Spinal cord (tissue), 10 donors: Measurements from ENCODE around the gene HOXD13. TPM values are rescaled to one million over a fixed set of nuclear protein-coding genes. Genes with fewer than 3 reads are reported as not detected.
A peak's percentile ranks its signal among the peaks of the same experiment; 100 is the strongest.

Source experiments
- DNase-seq, 6 donors: peaks; one replicate each; pipeline versions ENCODE4 v3.0.0 to v3.0.0-alpha.2; 2013 to 2015; ENCODE audit warnings: low spot score in 6 of 6, low read depth in 4 of 6
- H3K27ac ChIP-seq: one replicate; pipeline ENCODE4 v1.5.1; 2013; ENCODE audit warnings: low read depth, low read length, control low read depth
- H3K27me3 ChIP-seq: one replicate; pipeline ENCODE4 v1.6.1; 2013; ENCODE audit warnings: low read length; ENCODE audit not compliant: control insufficient read depth, insufficient read depth
- H3K36me3 ChIP-seq: one replicate; pipeline ENCODE4 v1.6.1; 2013; ENCODE audit warnings: low read length; ENCODE audit not compliant: control insufficient read depth, insufficient read depth
- H3K4me1 ChIP-seq: one replicate; pipeline ENCODE4 v1.6.1; 2013; ENCODE audit warnings: low read length; ENCODE audit not compliant: control insufficient read depth, insufficient read depth
- H3K4me3 ChIP-seq: one replicate; pipeline ENCODE4 v1.5.1; 2013; ENCODE audit warnings: low read depth, low read length, control low read depth
- H3K9me3 ChIP-seq: one replicate; pipeline ENCODE4 v1.6.1; 2013; ENCODE audit warnings: low read length; ENCODE audit not compliant: control insufficient read depth, insufficient read depth
- WGBS: methylation state at CpG from one replicate; pipeline ENCODE4 v1.1.5; 2013; ENCODE audit warnings: missing lambda C conversion rate; ENCODE audit not compliant: insufficient coverage; 5-methylcytosine and 5-hydroxymethylcytosine counted together
- polyA plus RNA-seq, 2 donors: library from polyadenylated mRNA; unstranded; fragments of 120-200 nt; gene quantifications; one replicate each; pipeline ENCODE4 v1.2.1, GENCODE V29; 2013; ENCODE audit not compliant: insufficient read length in 2 of 2
- total RNA-seq, 2 donors: library from RNA; depleted of rRNA in 1 of 2; stranded (reverse); fragments of 120-200 nt in 1 of 2; fragments of >200 nt in 1 of 2; gene quantifications; one replicate each; pipeline versions ENCODE4 v1.2.3 to v1.2.4, GENCODE V29; 2013 to 2014
- donor health status: healthy.

HOXD13 gene
- total and polyA plus RNA-seq, 4 donors, result 0.10 TPM; not detected in 3

DNA sequence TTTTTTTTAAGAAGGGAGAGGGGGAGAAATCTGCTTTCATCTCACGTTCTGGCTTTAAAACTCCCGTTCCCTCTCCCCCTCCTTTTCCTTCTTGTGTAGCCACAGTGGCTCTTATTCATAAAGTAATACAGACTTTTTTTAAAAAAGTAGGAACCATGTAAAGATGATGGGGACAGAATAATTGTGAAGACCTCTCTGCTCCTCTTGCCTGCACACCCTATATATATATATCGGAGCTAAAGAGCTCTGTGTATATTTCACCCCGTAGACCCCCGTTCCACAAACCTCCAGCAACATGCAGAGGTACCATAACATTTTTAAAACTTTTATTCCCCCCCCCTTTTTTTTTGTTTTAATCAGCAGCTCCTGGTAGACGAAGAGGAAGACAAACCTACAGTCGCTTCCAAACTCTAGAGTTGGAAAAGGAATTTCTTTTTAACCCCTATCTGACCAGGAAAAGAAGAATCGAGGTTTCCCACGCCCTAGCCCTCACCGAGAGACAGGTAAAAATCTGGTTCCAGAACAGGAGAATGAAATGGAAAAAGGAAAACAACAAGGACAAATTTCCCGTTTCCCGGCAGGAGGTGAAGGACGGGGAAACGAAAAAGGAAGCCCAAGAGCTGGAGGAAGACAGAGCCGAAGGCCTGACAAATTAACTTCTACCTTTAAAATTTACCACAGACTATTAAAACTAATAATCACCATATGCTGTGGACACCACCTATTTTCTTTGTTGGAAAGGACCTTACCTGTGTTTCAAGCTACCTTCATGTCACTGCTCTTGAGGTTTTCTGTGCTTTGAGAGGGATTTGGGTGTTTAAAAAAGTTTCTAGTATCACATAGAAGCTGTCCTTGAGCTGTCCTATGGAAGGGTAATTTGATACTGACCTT lies 38.7 kb downstream of the HOXD13 start:
- Histone ChIP-seq H3K9me3 (no peaks in the 10 kb centered on the region), H3K4me1 (peaks cover 35% of the 10 kb centered on the region), H3K36me3 (no peaks in the 10 kb centered on the region), H3K27me3 (peaks cover 4% of the 10 kb centered on the region), H3K4me3 (peak overlapping the region; percentile 64), H3K27ac (peak overlapping the region; percentile 83)
- DNase-seq, result peak in 1 of 6 donors; percentile 65
- no CpG with 5 or more reads among the region's 15 CpGs for WGBS

DNA sequence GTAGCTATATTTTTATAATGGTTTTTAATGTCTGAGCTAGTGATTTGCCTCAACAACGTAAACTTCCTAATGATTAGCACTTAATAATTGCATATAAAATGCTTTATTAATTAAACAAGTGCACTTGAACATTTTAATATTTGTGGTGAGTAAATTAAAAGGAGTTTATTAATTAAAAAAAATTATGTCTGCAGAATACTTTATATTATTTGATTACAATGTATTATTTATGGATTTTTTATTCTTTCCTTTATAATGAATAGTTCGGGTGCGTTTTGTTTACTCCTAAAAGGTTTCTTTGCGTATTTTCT lies 39.3 kb downstream of the HOXD13 start:
- Histone ChIP-seq H3K9me3 (no peaks in the 10 kb centered on the region), H3K4me3 (peak overlapping the region; percentile 64), H3K27ac (peak overlapping the region; percentile 83), H3K4me1 (peaks cover 35% of the 10 kb centered on the region), H3K27me3 (peaks cover 4% of the 10 kb centered on the region), H3K36me3 (no peaks in the 10 kb centered on the region)
- WGBS, result no CpG with 5 or more reads among the region's 4 CpGs
- no peak for DNase-seq

DNA sequence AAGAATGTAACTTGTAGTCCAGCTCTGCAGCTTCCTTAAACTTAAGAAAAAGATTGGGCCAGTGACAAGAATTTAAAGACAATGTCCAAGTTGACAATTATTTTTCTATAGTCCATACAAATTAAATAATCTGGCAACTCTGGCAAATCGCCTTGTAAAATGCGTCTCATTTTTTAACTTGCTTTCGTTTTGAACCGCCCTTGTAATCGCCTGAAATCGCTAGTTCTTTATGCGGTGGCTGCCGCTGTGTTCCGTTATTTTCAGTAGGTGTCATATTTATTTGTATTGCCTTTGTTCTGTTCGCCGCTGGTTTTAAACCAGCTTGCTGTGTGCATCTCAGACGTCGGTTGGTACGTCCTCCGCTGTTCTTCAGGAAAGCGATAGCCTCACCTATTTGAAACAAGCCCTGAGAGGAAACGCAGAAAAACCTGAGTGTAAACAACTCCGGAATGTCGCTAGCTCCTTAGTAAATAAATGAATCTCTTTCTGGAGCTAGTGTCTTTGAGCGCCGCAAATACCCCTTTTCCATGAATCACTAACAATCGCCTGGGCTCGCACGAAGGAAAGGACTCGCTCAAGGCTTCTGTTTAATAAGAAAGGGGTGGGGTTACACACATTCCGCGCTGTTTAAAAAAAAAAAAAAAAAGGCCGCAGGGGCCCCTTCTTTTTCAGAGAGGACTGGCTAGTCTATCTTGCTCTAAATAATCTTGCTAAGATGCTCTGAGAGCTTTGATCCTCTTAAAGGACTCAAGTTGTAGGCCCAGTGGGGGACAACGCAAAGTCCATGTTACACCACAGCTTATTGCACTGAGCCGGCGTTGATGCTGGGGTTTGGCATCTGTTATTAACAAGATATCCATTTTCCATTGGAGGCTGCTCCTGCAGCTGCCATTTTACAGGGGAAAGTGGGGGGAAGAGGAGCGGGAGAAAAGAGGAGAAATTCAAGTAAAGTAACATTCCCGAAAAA lies 40.0 kb downstream of the HOXD13 start:
- Histone ChIP-seq H3K27ac (peak overlapping the region; percentile 83), H3K36me3 (no peaks in the 10 kb centered on the region), H3K9me3 (no peaks in the 10 kb centered on the region), H3K27me3 (peaks cover 4% of the 10 kb centered on the region), H3K4me3 (peak overlapping the region; percentile 64), H3K4me1 (peaks cover 35% of the 10 kb centered on the region)
- 9% methylated on average over 9 of the region's 33 CpGs for WGBS
- peak in 2 of 6 donors; percentile 65 to 89 for DNase-seq

DNA sequence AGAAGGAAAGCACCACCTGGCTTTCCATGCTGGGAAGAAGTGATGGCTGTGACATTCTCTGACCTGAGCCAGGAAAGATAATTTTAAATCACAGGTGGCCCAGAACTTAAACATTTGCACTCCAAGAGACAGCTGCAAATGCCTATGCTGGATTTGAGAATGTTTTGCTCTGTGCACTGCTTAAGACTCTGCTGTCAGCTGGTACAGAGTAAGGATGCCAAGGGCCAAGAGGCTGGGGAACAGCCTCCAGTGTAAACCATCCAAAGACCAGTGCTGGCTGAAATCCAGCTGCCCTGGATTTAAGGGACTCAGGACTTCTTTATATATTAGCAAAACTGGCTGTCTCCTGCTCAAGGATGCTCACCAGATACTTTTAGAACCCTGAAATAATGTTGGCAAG lies 40.9 kb downstream of the HOXD13 start:
- Histone ChIP-seq H3K4me3 (no peak overlapping the region), H3K27me3 (no peaks in the 10 kb centered on the region), H3K9me3 (no peaks in the 10 kb centered on the region), H3K4me1 (peaks cover 30% of the 10 kb centered on the region), H3K27ac (peak overlapping the region; percentile 83), H3K36me3 (no peaks in the 10 kb centered on the region)
- DNase-seq, result peak in 2 of 6 donors; percentile 85

DNA sequence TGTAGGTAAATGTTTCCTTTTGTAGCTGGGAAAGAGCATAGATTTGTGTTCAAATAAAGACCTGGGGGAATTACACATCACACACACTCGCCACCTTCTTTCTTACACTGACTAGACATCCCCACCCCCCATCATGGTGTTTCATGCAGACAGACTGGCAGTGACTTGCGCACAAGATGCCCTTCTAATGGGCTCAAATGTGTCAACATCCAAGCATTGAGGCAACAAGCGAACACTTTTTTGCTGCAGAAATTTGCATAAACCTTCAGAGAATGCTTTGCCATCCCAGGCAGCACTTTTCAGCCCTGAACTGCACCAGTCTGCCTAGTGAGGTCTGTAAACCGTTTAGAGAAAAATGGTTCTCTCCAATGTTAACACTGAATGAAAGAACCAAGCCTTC lies 41.5 kb downstream of the HOXD13 start:
- Histone ChIP-seq H3K9me3 (no peaks in the 10 kb centered on the region), H3K27me3 (no peaks in the 10 kb centered on the region), H3K4me1 (peaks cover 24% of the 10 kb centered on the region), H3K27ac (peak overlapping the region; percentile 83), H3K36me3 (no peaks in the 10 kb centered on the region), H3K4me3 (no peak overlapping the region)
- peak in 2 of 6 donors; percentile 47 to 93 for DNase-seq
- WGBS, result 16% methylated on average over 3 of the region's 4 CpGs

DNA sequence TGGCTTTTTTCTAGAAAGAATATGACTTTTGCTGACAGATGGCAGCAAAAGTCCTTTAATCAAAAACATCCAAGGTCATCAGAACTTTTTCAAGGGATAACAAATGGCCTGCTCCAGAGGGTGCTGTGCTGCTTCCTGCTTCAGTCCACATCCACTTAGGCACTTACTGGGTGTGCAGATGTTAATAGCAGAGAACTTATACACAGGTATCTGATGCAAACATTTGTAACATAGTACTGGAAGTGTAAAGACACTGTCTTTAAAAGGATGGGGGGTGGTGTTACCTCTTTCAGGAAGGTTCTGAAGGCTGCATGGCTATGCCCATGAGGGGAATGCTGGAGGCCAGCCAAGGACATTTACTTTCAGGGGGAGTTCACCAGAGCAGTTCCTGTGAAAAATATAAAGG lies 42.5 kb downstream of the HOXD13 start:
- H3K4me1 ChIP-seq, result peaks cover 20% of the 10 kb centered on the region
- no peaks in the 10 kb centered on the region for H3K27me3 ChIP-seq
- peak in 1 of 6 donors; percentile 82 for DNase-seq
- H3K27ac ChIP-seq, result peak overlapping the region; percentile 83
- peak overlapping the region; percentile 84 for H3K4me3 ChIP-seq
- no peaks in the 10 kb centered on the region for H3K9me3 ChIP-seq
- H3K36me3 ChIP-seq, result no peaks in the 10 kb centered on the region

DNA sequence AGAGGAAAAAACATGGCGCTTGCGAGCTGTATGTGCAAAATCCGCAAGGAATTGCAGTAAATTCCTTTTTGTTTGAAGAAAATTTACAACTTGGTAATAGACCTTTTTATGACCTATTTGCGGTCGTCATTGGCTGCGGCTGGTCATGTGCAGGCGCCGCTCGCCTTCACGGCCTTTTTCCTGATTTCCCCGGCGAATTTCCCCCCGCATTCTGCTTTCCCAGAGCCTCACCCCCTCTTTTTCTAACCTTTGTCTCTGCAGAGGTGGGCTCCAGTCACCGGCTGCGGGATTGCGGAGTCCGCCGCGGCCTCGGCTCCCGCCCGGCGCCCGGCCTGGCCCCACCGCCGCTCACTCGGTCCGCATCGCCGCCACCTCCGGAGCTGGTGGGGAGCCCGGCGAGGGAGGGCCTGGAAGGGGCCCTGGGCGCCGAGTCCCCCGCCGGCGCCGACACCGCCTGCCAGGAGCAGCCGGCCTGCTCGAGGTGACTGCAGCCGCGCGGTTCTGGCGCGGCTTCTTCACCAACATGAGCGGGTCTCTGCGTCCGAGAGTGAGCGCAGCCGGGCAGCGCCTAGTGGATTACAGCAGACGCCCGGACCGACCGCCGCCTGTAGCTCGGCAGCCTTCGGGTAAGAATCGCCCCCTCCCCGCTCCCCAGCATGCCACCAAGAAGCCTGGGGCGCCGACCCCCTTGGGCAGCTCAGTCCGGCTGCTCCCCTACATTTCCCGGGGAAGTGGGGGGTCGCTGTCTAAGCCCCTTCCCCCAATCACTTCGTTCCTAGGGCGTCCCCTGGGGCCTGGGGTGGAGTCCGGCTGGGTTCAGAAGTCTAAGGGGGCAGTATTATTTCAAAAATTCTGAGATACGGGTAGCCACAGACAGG lies 44.1 kb downstream of the HOXD13 start:
- Histone ChIP-seq H3K27me3 (no peaks in the 10 kb centered on the region), H3K4me1 (peaks cover 33% of the 10 kb centered on the region), H3K9me3 (no peaks in the 10 kb centered on the region), H3K4me3 (peak overlapping the region; percentile 84), H3K36me3 (peaks cover 7% of the 10 kb centered on the region), H3K27ac (peak overlapping the region; percentile 91)
- peak in 4 of 6 donors; percentile 77 to 99 (median 82) for DNase-seq
- WGBS, result 0% methylated on average over 62 of the region's 71 CpGs

DNA sequence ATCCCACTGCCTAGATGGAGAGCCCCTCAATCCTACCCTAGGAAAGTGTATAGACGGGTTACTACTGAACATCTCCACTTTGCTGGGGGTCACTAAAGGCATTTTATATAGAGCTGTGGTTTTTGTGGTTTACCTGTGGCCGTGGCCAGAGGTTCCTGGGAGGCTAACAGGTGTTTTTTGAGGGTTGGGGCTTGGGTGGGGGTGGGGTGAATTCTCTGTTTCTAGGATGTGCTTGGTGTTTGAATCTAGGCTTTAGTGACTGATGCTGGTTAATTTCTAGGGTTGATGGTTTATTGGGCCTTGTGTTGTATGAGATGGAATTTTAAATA lies 44.7 kb downstream of the HOXD13 start:
- H3K4me1 ChIP-seq, result peaks cover 35% of the 10 kb centered on the region
- H3K27ac ChIP-seq, result peak overlapping the region; percentile 91
- H3K9me3 ChIP-seq, result no peaks in the 10 kb centered on the region
- peaks cover 7% of the 10 kb centered on the region for H3K36me3 ChIP-seq
- H3K27me3 ChIP-seq, result no peaks in the 10 kb centered on the region
- 6% methylated on average over 2 of the region's 2 CpGs for WGBS
- H3K4me3 ChIP-seq, result peak overlapping the region; percentile 84
- DNase-seq, result peak in 1 of 6 donors; percentile 76

DNA sequence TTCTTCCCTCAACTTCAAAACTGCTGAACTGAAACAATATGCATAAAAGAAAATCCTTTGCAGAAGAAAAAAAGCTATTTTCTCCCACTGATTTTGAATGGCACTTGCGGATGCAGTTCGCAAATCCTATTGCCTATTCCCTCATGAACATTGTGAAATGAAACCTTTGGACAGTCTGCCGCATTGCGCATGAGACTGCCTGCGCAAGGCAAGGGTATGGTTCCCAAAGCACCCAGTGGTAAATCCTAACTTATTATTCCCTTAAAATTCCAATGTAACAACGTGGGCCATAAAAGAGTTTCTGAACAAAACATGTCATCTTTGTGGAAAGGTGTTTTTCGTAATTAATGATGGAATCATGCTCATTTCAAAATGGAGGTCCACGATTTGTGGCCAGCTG lies 45.4 kb downstream of the HOXD13 start:
- DNase-seq, result peak in 2 of 6 donors; percentile 48 to 87
- 21% methylated on average over 5 of the region's 8 CpGs for WGBS
- peak overlapping the region; percentile 91 for H3K27ac ChIP-seq
- peaks cover 39% of the 10 kb centered on the region for H3K4me1 ChIP-seq
- peaks cover 7% of the 10 kb centered on the region for H3K36me3 ChIP-seq
- no peaks in the 10 kb centered on the region for H3K9me3 ChIP-seq
- H3K27me3 ChIP-seq, result no peaks in the 10 kb centered on the region
- H3K4me3 ChIP-seq, result peak overlapping the region; percentile 84
